ENCODE data around the gene PRR36. TPM values are rescaled to one million over a fixed set of nuclear protein-coding genes. Genes with fewer than 3 reads are reported as not detected.
A peak's percentile ranks its signal among the peaks of the same experiment; 100 is the strongest.

The PRR36 gene
- total RNA-seq, 1 experiment from 2014 or later = 21.9 TPM

DNA sequence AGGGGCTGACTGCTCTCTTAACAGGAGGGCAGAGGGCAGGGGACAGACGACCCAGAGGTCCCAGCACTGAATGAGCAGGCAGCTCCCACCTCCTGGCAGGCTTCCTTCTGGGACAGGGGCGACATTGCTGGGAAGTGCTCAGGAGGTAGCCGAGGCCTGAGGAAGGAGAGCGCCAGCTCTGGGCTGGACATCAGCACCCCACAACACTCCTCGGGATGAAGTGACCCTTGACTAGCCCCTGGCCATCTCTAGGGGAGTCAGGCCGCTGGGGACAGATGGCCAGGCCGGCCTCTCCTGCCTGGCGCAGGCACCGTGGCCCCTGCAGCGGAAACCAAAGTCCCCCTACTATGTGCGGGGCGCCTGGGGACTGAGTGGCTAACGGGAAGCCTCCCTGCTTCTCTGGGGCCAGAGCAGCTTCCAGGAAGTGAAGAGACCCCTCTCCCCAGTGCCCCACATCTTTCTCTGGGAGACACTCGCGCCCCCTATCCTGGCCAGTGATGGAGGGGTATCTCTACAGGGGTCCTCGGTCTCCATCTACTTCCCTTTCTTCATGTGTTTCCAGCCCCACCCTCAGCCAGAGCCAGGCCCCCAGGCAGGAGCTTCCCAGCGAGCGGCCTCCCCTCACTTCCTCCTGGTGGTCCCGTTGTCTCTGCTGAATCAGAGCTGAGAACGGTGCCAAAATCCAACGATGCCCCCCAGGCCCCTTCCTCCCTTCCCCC is 10.1 kb downstream of the PRR36 start (continued):
- TF ChIP-seq ZNF532 (CRISPR knock-in tag; IDR thresholded peaks at IDR 0.05; ENCODE audit: borderline replicate concordance) (no peak), ZNF263 (CRISPR knock-in tag; IDR thresholded peaks at IDR 0.05; ENCODE audit: low read depth) (no peak), ZNF138 (CRISPR knock-in tag; conservative IDR thresholded peaks at IDR 0.05) (no peak), PRDM15 (CRISPR knock-in tag; IDR thresholded peaks at IDR 0.05) (no peak)
- TF ChIP-seq, protein P1, sequence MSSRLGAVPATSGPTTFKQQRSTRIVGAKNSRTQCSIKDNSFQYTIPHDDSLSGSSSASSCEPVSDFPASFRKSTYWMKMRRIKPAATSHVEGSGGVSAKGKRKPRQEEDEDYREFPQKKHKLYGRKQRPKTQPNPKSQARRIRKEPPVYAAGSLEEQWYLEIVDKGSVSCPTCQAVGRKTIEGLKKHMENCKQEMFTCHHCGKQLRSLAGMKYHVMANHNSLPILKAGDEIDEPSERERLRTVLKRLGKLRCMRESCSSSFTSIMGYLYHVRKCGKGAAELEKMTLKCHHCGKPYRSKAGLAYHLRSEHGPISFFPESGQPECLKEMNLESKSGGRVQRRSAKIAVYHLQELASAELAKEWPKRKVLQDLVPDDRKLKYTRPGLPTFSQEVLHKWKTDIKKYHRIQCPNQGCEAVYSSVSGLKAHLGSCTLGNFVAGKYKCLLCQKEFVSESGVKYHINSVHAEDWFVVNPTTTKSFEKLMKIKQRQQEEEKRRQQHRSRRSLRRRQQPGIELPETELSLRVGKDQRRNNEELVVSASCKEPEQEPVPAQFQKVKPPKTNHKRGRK (CRISPR knock-in tag; IDR thresholded peaks at IDR 0.05; ENCODE audit: borderline replicate concordance) = no peak

DNA sequence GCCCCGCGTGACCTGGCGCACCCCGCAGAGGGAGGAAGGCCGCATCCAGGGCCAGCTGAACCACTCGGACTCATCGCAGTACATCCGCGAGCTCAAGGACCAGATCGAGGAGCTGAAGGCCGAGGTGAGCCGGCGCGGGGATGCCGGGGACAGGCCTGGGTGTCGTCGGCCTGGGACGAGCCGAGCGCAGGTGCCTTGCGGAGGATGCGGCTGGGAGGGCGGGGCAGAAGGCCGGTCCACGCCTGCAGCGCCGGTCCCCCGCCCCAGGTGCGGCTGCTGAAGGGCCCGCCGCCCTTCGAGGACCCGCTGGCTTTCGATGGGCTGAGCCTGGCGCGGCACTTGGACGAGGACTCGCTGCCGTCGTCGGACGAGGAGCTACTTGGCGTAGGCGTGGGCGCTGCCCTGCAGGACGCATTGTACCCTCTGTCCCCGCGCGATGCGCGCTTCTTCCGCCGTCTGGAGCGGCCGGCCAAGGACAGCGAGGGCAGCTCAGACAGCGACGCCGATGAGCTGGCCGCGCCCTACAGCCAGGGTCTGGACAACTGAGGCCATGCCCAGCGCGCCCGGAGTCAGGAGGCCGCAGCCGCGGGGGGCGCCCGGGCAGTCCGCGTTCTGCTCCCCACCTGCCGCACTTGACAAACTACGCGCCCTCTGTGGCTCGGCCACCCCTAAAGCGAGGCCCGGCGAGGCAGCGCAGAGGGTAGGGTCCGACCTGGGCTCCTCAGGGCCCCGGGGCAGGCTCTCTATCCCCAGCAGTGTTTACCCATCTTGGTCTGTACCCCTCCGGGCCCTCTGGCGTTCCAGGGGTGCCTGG is 10.8 kb downstream of the PRR36 start:
- POLR2A ChIA-PET = interaction anchor here (1.1 to 1.9 kb wide), 3 partner anchors 12 to 54 kb away, joined by 3 to 8 read pairs (median 4); partner anchors contain the start of gene MAP2K7
- Mint-ChIP-seq H3K4me3 (peak overlapping the region; percentile 56), H3K27me3 (ENCODE audit: low read depth) (peaks cover 85% of the 10 kb centered on the region)

More for the DNA sequence above, 10.8 kb downstream of the PRR36 start:
- Mint-ChIP-seq H3K9me3 (no peaks in the 10 kb centered on the region), H3K36me3 (no peaks in the 10 kb centered on the region), H3K27ac (no peak overlapping the region), H3K4me1 (peaks cover 20% of the 10 kb centered on the region)
- peak; percentile 18 for ATAC-seq
- CTCF ChIA-PET = interaction anchor here (1.3 to 4.5 kb wide), 14 partner anchors 9 to 295 kb away, joined by 3 to 45 read pairs (median 18); partner anchors contain the start of genes MAP2K7, PRR36 and TIMM44
- DNase-seq (ENCODE audit: low spot score) = peak; percentile 69
- TF ChIP-seq SMAD3 (CRISPR knock-in tag; IDR thresholded peaks at IDR 0.05; ENCODE audit: borderline replicate concordance) = no peak
- 0 out of 2 replicates have a peak, but pooled peaks have one; percentile 33 for TF ChIP-seq ZBTB21 (CRISPR knock-in tag; IDR thresholded peaks at IDR 0.05; ENCODE audit: borderline replicate concordance)
- TF ChIP-seq E2F5 (CRISPR knock-in tag; IDR thresholded peaks at IDR 0.05) = 0 out of 2 replicates have a peak, but pooled peaks have one; percentile 52
- peak; percentile 35; the same call in 1 of the 2 replicates for TF ChIP-seq ETV6 (CRISPR knock-in tag; IDR thresholded peaks at IDR 0.05)
- TF ChIP-seq, protein P2, sequence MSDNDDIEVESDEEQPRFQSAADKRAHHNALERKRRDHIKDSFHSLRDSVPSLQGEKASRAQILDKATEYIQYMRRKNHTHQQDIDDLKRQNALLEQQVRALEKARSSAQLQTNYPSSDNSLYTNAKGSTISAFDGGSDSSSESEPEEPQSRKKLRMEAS (CRISPR knock-in tag; IDR thresholded peaks at IDR 0.05) = peak; percentile 84
- peak; percentile 81; the same call in 1 of the 2 replicates for TF ChIP-seq RELA (CRISPR knock-in tag; IDR thresholded peaks at IDR 0.05; ENCODE audit: borderline replicate concordance)
- TF ChIP-seq HMGXB4 (CRISPR knock-in tag; IDR thresholded peaks at IDR 0.05) = peak; percentile 29; the same call in 1 of the 2 replicates
- TF ChIP-seq, protein P3, sequence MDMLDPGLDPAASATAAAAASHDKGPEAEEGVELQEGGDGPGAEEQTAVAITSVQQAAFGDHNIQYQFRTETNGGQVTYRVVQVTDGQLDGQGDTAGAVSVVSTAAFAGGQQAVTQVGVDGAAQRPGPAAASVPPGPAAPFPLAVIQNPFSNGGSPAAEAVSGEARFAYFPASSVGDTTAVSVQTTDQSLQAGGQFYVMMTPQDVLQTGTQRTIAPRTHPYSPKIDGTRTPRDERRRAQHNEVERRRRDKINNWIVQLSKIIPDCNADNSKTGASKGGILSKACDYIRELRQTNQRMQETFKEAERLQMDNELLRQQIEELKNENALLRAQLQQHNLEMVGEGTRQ (CRISPR knock-in tag; IDR thresholded peaks at IDR 0.05) = peak; percentile 58; the same call in 1 of the 2 replicates
- TF ChIP-seq ZNF219 (CRISPR knock-in tag; IDR thresholded peaks at IDR 0.05; ENCODE audit: borderline replicate concordance) = no peak
